T47D (cell line): Measurements from ENCODE around the gene SLC16A14.
A peak's percentile ranks its signal among the peaks of the same experiment; 100 is the strongest.
"Not testable (repeated sequence)": the region's sequence is repeated elsewhere in the genome, so short reads cannot be mapped to it uniquely, and the experiment has no call there.

Experiments
- DNase-seq, 2 experiments: peaks; one replicate each; pipeline versions ENCODE4 v3.0.0 to v3.0.0-alpha.2; 2011 to 2012; ENCODE audit warnings: low read depth in 1 of 2, low spot score in 1 of 2
- JUND ChIP-seq: IDR thresholded peaks from 2 replicates; pipeline ENCODE4 v1.6.1; 2012; ENCODE audit warnings: low read depth
- in situ Hi-C: cut with HindIII; loops from 2 replicates; pipeline ENCODE4 v1.10.0; 2016; ENCODE audit warnings: low sequenced_read_pairs, low pct_unique_long_range_greater_than_20kb

The SLC16A14 gene

GRCh38 chr2:230068651-230069055 lies at the start of gene SLC16A14:
Gene SLC16A14 (minus strand): TSS chr2:230068924. CDS start chr2:230059352, 9,572 bp downstream.
- peak; percentile 18 to 76 for DNase-seq

GRCh38 chr2:230106771-230107170 lies 38.0 kb upstream of the SLC16A14 start:
- in situ Hi-C loops = no loop called here
- DNase-seq = peak in 1 of 2 experiments; percentile 71
- TF ChIP-seq JUND = no peak

More at GRCh38 chr2:230068651-230069055, at the start of gene SLC16A14:
- in situ Hi-C loops = no loop called here
- no peak for TF ChIP-seq JUND

- in situ Hi-C loops, DNase-seq: not testable (repeated sequence)
Measured at GRCh38 chr2:230101967-230102366, 33.2 kb upstream of the SLC16A14 start.

GRCh38 chr2:230097841-230098240 lies 29.1 kb upstream of the SLC16A14 start:
- in situ Hi-C loops = no loop called here

GRCh38 chr2:230097424-230097823 lies 28.7 kb upstream of the SLC16A14 start:
- in situ Hi-C loops = no loop called here
- no peak for TF ChIP-seq JUND
- peak in 1 of 2 experiments; percentile 5 for DNase-seq

More at GRCh38 chr2:230097841-230098240, 29.1 kb upstream of the SLC16A14 start:
- peak in 1 of 2 experiments; percentile 52 for DNase-seq
- no peak for TF ChIP-seq JUND

- DNase-seq = no peak
- TF ChIP-seq JUND = no peak
- in situ Hi-C loops = no loop called here
Measured at GRCh38 chr2:230090967-230091366, 22.2 kb upstream of the SLC16A14 start.

- no peak for DNase-seq
- TF ChIP-seq JUND = no peak
- in situ Hi-C loops = no loop called here
Measured at GRCh38 chr2:230085201-230085600, 16.5 kb upstream of the SLC16A14 start.

- no peak for DNase-seq
- TF ChIP-seq JUND = no peak
- in situ Hi-C loops = no loop called here
Measured at GRCh38 chr2:230077851-230078547, 9.3 kb upstream of the SLC16A14 start.

GRCh38 chr2:230076819-230077218 lies 8.1 kb upstream of the SLC16A14 start:
- DNase-seq = no peak
- in situ Hi-C loops = no loop called here
- TF ChIP-seq JUND = no peak

- in situ Hi-C loops = no loop called here
- no peak for TF ChIP-seq JUND
- DNase-seq = no peak
Measured at GRCh38 chr2:230075988-230076631, 7.4 kb upstream of the SLC16A14 start.

- no peak for DNase-seq
- TF ChIP-seq JUND = no peak
- in situ Hi-C loops = no loop called here
Measured at GRCh38 chr2:230071421-230071820, 2.7 kb upstream of the SLC16A14 start.

GRCh38 chr2:230069402-230069801 lies 678 bp upstream of the SLC16A14 start:
- no peak for DNase-seq
- no peak for TF ChIP-seq JUND
- in situ Hi-C loops = no loop called here

GRCh38 chr2:230068016-230068650 lies 591 bp downstream of the SLC16A14 start:
- in situ Hi-C loops = no loop called here
- TF ChIP-seq JUND = no peak
- DNase-seq = peak in 1 of 2 experiments; percentile 38
